Measurements from ENCODE around the gene AXDND1.

DNA sequence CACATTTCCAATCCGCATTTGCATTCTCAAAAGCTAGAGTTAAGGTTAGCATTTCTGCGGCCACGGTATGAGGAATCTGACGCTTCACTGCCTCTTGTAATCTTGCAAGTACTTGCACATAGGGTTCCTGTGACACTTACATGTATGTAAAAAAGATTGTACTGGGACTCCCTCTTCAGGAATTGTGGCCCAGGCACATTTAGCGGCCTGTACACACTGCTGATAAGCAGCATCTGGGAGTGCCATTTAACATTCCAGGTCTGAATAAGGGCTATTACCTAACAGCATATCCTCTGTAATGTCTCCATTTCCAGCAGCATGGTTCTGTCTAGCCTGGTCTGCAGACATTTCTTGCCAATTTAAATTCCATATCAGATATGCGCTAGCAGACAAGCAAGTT, 75.7 kb downstream of the AXDND1 start:
- no peak for TF ChIP-seq POLR2A (IDR thresholded peaks at IDR 0.05)
- TF ChIP-seq, protein P1, sequence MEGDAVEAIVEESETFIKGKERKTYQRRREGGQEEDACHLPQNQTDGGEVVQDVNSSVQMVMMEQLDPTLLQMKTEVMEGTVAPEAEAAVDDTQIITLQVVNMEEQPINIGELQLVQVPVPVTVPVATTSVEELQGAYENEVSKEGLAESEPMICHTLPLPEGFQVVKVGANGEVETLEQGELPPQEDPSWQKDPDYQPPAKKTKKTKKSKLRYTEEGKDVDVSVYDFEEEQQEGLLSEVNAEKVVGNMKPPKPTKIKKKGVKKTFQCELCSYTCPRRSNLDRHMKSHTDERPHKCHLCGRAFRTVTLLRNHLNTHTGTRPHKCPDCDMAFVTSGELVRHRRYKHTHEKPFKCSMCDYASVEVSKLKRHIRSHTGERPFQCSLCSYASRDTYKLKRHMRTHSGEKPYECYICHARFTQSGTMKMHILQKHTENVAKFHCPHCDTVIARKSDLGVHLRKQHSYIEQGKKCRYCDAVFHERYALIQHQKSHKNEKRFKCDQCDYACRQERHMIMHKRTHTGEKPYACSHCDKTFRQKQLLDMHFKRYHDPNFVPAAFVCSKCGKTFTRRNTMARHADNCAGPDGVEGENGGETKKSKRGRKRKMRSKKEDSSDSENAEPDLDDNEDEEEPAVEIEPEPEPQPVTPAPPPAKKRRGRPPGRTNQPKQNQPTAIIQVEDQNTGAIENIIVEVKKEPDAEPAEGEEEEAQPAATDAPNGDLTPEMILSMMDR (IDR thresholded peaks at IDR 0.05): no peak
- TF ChIP-seq POLR2AphosphoS5 (IDR thresholded peaks at IDR 0.05): no peak
